IPS-18a (cell line): ENCODE measurements around the gene ZYG11B.
"Not testable (repeated sequence)": the region's sequence is repeated elsewhere in the genome, so short reads cannot be mapped to it uniquely, and the experiment has no call there.

ENCODE experiments used
- H3K27ac ChIP-seq: one replicate; pipeline ENCODE4 v1.5.1; 2013; ENCODE audit warnings: low read length
- H3K27me3 ChIP-seq: one replicate; pipeline ENCODE4 v1.6.1; 2013; ENCODE audit warnings: mild to moderate bottlenecking, low read length; ENCODE audit not compliant: control insufficient read depth, insufficient read depth
- H3K36me3 ChIP-seq: one replicate; pipeline ENCODE4 v1.6.1; 2013; ENCODE audit warnings: low read depth, low read length; ENCODE audit not compliant: control insufficient read depth
- H3K4me1 ChIP-seq: one replicate; pipeline ENCODE4 v1.6.1; 2013; ENCODE audit warnings: low read depth, low read length; ENCODE audit not compliant: control insufficient read depth
- H3K4me3 ChIP-seq: one replicate; pipeline ENCODE4 v1.5.1; 2013; ENCODE audit warnings: low read length
- H3K9ac ChIP-seq: one replicate; pipeline ENCODE4 v1.6.1; 2013; ENCODE audit warnings: mild to moderate bottlenecking, low read length, moderate library complexity
- H3K9me3 ChIP-seq: one replicate; pipeline ENCODE4 v1.6.1; 2013; ENCODE audit warnings: low read depth, low read length; ENCODE audit not compliant: control insufficient read depth

ZYG11B gene

DNA sequence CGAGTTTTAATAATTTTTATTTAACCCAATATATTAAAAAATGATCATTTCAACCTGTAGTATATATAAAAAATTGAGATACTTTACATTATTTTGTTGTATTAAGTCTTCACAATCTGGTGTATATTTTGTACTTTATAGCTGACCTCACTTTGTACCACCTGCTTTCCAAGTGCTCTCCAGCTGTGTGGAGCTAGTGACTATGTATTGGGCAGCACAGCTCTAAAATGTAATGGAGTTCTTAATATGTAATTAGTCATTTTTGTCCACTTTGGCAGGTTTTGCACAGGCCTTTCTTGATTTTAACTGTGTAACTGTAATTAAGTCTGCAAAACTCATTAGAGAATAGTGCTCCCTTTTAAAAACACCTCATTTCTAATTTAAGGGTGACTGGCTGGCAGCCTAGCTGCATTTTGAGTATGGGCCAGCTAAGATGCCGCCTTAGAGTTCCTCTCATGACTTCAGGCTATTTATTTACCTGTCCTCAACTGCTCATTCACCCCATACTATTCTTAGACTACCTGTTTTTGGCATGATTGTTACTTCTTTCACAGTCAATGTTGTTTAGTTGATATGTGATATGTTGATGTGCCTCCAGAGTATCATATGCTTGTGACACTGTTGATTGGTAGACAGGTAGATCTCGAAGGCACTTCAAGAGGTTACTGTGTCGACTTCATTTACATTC, 43.2 kb downstream of the ZYG11B start:
- Histone ChIP-seq H3K27me3 (no peaks in the 10 kb centered on the region), H3K9me3 (no peaks in the 10 kb centered on the region)

DNA sequence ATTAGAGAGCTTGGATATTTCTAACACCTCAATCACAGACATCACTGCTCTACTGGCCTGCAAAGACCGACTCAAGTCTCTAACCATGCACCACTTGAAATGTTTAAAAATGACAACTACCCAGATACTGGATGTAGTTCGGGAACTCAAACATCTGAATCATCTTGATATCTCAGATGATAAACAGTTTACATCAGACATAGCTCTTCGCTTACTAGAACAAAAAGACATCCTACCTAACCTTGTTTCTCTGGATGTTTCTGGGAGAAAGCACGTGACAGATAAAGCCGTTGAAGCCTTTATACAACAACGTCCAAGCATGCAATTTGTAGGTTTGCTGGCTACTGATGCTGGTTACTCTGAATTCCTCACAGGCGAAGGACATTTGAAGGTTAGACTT, 45.1 kb downstream of the ZYG11B start:
- Histone ChIP-seq H3K36me3 (no peaks in the 10 kb centered on the region), H3K9ac (no peak overlapping the region), H3K27me3 (no peaks in the 10 kb centered on the region), H3K9me3 (no peaks in the 10 kb centered on the region), H3K4me1 (no peaks in the 10 kb centered on the region), H3K4me3 (no peak overlapping the region), H3K27ac (no peak overlapping the region)

More for the DNA sequence above, 43.2 kb downstream of the ZYG11B start:
- Histone ChIP-seq H3K9ac (no peak overlapping the region), H3K36me3 (no peaks in the 10 kb centered on the region), H3K4me3 (no peak overlapping the region), H3K4me1 (no peaks in the 10 kb centered on the region), H3K27ac (no peak overlapping the region)

DNA sequence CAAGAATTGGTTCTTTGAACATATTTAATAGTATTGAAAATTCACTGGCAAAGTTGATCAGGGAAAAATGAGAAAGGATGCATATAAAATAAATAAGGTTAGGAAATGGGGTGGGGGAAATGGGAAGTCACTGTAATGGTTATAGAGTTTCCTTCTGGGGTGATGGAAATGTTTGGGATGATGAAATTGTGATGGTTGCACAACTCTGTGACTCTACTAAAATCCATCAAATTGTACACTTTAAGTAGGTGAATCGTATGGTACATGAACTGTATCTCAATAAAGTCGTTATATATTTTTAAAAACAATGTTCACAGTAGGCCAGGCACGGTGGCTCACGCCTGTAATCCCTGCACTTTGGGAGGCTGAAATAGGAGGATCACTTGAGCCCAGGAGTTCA, 59.9 kb downstream of the ZYG11B start:
- Histone ChIP-seq H3K27ac (no peak overlapping the region), H3K36me3 (peaks cover 19% of the 10 kb centered on the region)

DNA sequence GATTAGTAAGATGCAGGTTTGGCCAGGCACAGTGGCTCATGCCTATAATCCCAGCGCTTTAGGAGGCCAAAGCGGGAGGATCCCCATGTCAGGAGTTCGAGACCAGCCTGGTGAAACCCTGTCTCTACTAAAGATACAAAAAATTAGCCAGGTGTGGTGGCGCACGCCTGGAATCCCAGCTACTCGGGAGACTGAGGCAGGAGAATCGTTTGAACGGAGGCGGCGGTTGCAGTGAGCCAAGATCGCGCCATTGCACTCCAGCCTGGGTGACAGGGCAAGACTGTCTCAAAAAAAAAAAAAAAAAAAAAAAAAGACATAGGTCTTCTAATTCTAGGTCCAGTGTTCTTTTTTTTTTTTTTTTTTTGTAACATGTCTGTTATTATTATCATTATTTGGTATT, 64.2 kb downstream of the ZYG11B start:
- not testable (repeated sequence) for H3K9ac ChIP-seq, H3K4me3 ChIP-seq, H3K36me3 ChIP-seq, H3K27me3 ChIP-seq, H3K27ac ChIP-seq, H3K9me3 ChIP-seq, H3K4me1 ChIP-seq

More for the DNA sequence above, 59.9 kb downstream of the ZYG11B start:
- no peak overlapping the region for H3K9ac ChIP-seq
- no peaks in the 10 kb centered on the region for H3K9me3 ChIP-seq
- H3K4me1 ChIP-seq = no peaks in the 10 kb centered on the region
- H3K4me3 ChIP-seq = no peak overlapping the region
- H3K27me3 ChIP-seq = no peaks in the 10 kb centered on the region

DNA sequence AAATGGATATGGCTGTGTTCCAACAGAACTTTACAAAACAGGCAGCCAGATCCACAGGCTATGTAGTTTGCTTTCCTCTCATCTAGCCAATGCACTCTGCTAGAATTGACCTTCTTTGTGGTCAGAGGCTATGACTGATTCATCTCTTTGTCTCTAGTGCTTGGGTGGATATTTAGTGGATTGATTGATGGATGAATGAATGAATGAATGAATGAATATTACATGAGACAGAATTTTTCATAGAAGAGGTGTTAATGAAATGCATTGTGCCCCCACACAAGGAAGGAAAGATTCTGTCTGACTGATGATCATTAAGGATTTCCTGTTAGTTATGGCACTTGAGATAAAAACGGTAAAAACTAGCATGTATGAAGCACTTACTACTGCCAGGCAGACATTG, 65.8 kb downstream of the ZYG11B start:
- Histone ChIP-seq H3K9me3 (no peaks in the 10 kb centered on the region), H3K9ac (no peak overlapping the region), H3K27ac (no peak overlapping the region), H3K36me3 (no peaks in the 10 kb centered on the region), H3K4me1 (no peaks in the 10 kb centered on the region), H3K4me3 (no peak overlapping the region), H3K27me3 (no peaks in the 10 kb centered on the region)

DNA sequence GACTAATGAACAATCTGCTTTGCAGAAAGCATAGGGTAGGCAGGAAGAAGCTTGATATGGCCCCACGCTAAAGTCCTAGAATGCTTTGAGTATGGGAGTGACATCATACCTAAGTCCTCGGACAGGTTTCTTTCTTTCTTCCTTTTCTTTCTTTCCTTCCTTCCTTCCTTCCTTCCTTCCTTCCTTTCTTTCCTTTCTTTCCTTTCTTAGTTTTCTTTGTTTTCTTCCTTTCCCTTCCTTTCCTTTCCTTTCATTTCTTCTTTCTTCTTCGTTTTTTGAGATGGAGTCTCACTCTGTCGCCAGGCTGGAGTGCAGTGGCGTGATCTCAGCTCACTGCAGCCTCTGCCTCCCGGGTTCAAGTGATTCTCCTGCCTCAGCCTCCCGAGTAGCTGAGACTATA, 67.5 kb downstream of the ZYG11B start:
- not testable (repeated sequence) for H3K4me1 ChIP-seq, H3K27me3 ChIP-seq, H3K9ac ChIP-seq, H3K9me3 ChIP-seq, H3K4me3 ChIP-seq, H3K27ac ChIP-seq, H3K36me3 ChIP-seq

DNA sequence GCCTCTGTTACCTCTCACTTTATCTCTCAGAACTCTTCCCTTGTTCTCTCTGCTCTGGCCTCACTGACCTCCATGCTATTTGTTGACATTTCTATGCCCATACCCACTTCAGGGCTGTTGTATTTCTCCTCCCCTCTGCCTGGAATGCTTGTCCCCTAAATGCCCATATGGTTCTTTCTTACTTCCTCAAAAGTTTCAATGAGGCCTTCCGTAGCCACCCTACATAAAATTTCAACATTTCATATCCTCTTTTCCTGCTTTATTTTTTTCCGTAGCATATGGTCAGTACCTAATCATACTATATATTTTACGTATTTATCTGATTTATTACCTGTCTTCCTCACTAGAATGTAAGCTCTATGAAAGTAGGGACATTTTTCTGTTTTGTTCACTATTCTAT, 69.2 kb downstream of the ZYG11B start:
- Histone ChIP-seq H3K27me3 (no peaks in the 10 kb centered on the region), H3K9ac (no peak overlapping the region), H3K27ac (no peak overlapping the region), H3K36me3 (peaks cover 5% of the 10 kb centered on the region), H3K9me3 (no peaks in the 10 kb centered on the region), H3K4me3 (no peak overlapping the region), H3K4me1 (no peaks in the 10 kb centered on the region)

DNA sequence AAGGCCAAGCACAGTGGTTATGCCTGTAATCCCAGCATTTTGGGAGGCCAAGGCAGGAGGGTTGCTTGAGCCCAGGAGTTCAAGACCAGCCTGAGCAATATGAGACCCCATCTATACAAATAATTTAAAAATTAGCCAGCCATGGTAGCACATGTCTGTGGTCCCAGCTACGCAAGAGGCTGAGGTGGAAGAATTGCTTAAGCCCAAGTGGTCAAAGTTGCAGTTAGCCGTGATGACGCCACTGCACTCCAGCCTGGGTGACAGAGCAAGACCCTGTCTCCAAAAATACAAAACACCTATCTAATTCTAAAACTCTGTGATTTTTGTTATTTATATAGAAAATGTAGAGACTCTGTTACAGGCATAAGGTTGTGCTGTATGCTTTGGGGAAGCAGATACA, 72.1 kb downstream of the ZYG11B start:
- no peaks in the 10 kb centered on the region for H3K9me3 ChIP-seq
- no peak overlapping the region for H3K9ac ChIP-seq
- no peak overlapping the region for H3K4me3 ChIP-seq
- H3K4me1 ChIP-seq = no peaks in the 10 kb centered on the region
- H3K27me3 ChIP-seq = no peaks in the 10 kb centered on the region
- peaks cover 5% of the 10 kb centered on the region for H3K36me3 ChIP-seq
- H3K27ac ChIP-seq = no peak overlapping the region

DNA sequence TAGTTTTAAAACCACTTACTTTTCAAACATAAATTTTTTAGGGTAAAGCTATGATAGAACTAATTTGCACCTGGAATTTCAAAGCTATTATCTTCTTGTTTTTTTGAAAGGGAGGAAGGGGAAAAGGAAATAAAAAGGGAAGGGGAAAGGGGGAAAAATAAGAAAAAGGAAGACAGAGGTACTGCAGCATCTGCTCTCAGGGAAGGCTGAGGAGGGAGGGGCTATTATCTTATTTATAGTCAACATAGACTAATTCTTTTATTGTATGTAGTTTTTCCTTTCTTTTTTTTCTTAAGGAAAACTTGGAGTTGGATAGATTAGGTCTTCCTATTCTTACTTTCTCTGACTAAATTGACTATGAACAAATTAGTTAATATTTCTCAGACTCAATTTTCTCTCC, 74.8 kb downstream of the ZYG11B start:
- peaks cover 9% of the 10 kb centered on the region for H3K36me3 ChIP-seq
- no peak overlapping the region for H3K4me3 ChIP-seq
- H3K27ac ChIP-seq = no peak overlapping the region
- H3K9me3 ChIP-seq = no peaks in the 10 kb centered on the region
- H3K27me3 ChIP-seq = no peaks in the 10 kb centered on the region
- H3K4me1 ChIP-seq = no peaks in the 10 kb centered on the region
- H3K9ac ChIP-seq = no peak overlapping the region

DNA sequence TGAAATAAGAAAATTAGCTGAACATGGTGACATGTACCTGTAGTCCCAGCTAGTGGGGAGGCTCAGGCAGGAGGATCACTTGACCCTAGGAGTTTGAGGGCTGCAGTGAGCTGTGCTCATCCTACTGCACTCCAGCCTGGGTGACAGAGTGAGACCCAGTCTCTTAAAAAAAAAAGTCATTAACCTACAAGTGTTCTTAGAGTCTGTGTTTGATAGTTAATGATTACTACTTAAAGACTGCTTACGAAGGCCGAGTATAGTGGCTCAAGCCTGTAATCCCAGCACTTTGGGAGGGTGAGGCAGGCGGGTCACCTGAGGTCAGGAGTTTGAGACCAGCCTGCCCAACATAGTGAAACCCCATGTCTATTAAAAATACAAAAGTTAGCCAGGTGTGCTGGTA, 77.8 kb downstream of the ZYG11B start:
- H3K9ac ChIP-seq, H3K36me3 ChIP-seq, H3K4me1 ChIP-seq, H3K27ac ChIP-seq, H3K4me3 ChIP-seq, H3K27me3 ChIP-seq, H3K9me3 ChIP-seq: not testable (repeated sequence)

DNA sequence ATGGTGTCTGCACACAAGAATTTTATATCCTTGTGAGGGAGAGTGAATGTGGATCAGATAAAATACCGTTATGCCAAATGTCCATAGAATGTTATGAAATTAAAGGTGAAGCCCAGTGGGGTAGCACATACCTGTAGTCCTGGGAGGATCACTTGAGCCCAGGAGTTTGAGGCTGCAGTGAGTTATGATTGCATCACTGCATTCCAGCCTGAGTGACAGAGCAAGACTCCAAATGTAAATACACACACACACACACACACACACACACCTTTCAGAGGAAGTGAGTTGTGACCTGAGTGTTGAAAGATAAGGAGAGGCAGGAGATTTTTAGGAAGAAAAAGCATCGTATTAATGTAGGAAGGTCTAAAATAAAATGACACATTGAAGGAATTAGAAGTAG, 88.2 kb downstream of the ZYG11B start:
- no peaks in the 10 kb centered on the region for H3K4me1 ChIP-seq
- no peak overlapping the region for H3K9ac ChIP-seq
- no peak overlapping the region for H3K4me3 ChIP-seq
- peaks cover 10% of the 10 kb centered on the region for H3K36me3 ChIP-seq
- H3K9me3 ChIP-seq = no peaks in the 10 kb centered on the region
- no peak overlapping the region for H3K27ac ChIP-seq
- H3K27me3 ChIP-seq = no peaks in the 10 kb centered on the region

DNA sequence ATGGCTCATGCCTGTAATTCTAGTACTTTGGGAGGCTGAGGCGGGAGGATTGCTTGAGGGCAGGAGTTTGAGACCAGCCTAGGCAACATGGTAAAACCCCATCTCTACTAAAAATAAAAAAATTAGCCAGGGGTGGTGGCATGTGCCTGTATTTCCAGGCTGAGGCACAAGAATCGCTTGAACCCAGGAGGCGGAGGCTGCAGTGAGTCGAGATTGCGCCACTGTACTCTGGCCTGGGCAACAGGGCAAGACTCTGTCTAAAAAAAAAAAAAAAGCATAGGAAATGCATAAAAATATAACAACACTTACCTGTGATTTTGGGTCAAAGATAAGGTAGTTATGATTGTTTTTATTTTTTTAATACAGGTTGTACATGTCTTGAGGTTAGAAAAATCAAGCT, 94.6 kb downstream of the ZYG11B start:
- not testable (repeated sequence) for H3K9ac ChIP-seq, H3K27me3 ChIP-seq, H3K36me3 ChIP-seq, H3K4me3 ChIP-seq, H3K27ac ChIP-seq, H3K9me3 ChIP-seq, H3K4me1 ChIP-seq
